ENCODE measurements around the gene KRTAP10-4.

GRCh38 chr21:44524414-44525371 lies 48.8 kb upstream of the KRTAP10-4 start:
- no peak for TF ChIP-seq CTCF (IDR thresholded peaks at IDR 0.05; ENCODE audit: extremely low read depth in 1 of 2, insufficient read depth in 1 of 2, low read depth in 1 of 2, low read length in 2 of 2)
- TF ChIP-seq POLR2A (IDR thresholded peaks at IDR 0.05; ENCODE audit: low read depth, low read length), result no peak
- TF ChIP-seq EZH2 (IDR thresholded peaks at IDR 0.05; ENCODE audit: borderline replicate concordance, low read depth, low read length, severe bottlenecking), result no peak
- TF ChIP-seq POLR2AphosphoS5 (IDR thresholded peaks at IDR 0.05; ENCODE audit: insufficient read depth, low read depth, low read length), result no peak
- TF ChIP-seq FOS (IDR thresholded peaks at IDR 0.05; ENCODE audit: borderline replicate concordance, insufficient read depth, low read length), result no peak
- TF ChIP-seq MAX (IDR thresholded peaks at IDR 0.05; ENCODE audit: insufficient read depth, insufficient read length), result no peak
- no peak for TF ChIP-seq JUN (IDR thresholded peaks at IDR 0.05; ENCODE audit: borderline replicate concordance, insufficient read depth, insufficient read length, low read depth)
- no peak for TF ChIP-seq MYC (IDR thresholded peaks at IDR 0.05; ENCODE audit: low read depth, low read length)

Measured in endothelial cell of umbilical vein (primary cell).